AG09309 (cell line): Measurements from ENCODE around the gene CCDC158.

Source experiments
- DNase-seq: peaks from one replicate; pipeline ENCODE4 v3.0.0-alpha.2; 2010; ENCODE audit warnings: low read depth
- H3K4me3 ChIP-seq: 2 replicates; pipeline ENCODE4 v1.5.1; 2011; ENCODE audit warnings: mild to moderate bottlenecking, low read depth, low read length, moderate library complexity; ENCODE audit not compliant: control insufficient read depth
- CTCF ChIP-seq: IDR thresholded peaks from 2 replicates; pipeline ENCODE4 v1.5.1; 2011; ENCODE audit warnings: mild to moderate bottlenecking, low read depth, low read length, inconsistent platforms; ENCODE audit not compliant: insufficient read depth, control insufficient read depth; ENCODE audit errors: missing control alignments

CCDC158 gene

GRCh38 chr4:76278583-76278982 lies 142.4 kb downstream of the CCDC158 start:
- H3K4me3 ChIP-seq, result no peak overlapping the region
- TF ChIP-seq CTCF, result no peak
- DNase-seq, result no peak

GRCh38 chr4:76277667-76278066 lies 143.3 kb downstream of the CCDC158 start:
- H3K4me3 ChIP-seq, result no peak overlapping the region
- no peak for DNase-seq
- no peak for TF ChIP-seq CTCF

- no peak overlapping the region for H3K4me3 ChIP-seq
- no peak for DNase-seq
- no peak for TF ChIP-seq CTCF
Observed at GRCh38 chr4:76276813-76277212, 144.1 kb downstream of the CCDC158 start.

GRCh38 chr4:76275486-76276124 lies 145.3 kb downstream of the CCDC158 start:
- DNase-seq, result no peak
- H3K4me3 ChIP-seq, result no peak overlapping the region
- no peak for TF ChIP-seq CTCF

- no peak overlapping the region for H3K4me3 ChIP-seq
- TF ChIP-seq CTCF, result no peak
- DNase-seq, result no peak
Observed at GRCh38 chr4:76272999-76273398, 147.9 kb downstream of the CCDC158 start.

- no peak for TF ChIP-seq CTCF
- H3K4me3 ChIP-seq, result no peak overlapping the region
Observed at GRCh38 chr4:76272582-76272981, 148.4 kb downstream of the CCDC158 start.

More at GRCh38 chr4:76272582-76272981, 148.4 kb downstream of the CCDC158 start:
- no peak for DNase-seq
